Astrocyte of the cerebellum (primary cell): ENCODE results near the gene GBP4.

ENCODE experiments used
- DNase-seq: peaks from one replicate; pipeline ENCODE4 v3.0.0-alpha.2; 2011; ENCODE audit warnings: low read depth
- H3K4me3 ChIP-seq: 2 replicates; pipeline ENCODE4 v1.5.1; 2011; ENCODE audit warnings: mild to moderate bottlenecking, low read depth, low read length, moderate library complexity
- CTCF ChIP-seq: IDR thresholded peaks from 2 replicates; pipeline ENCODE4 v1.5.1; 2012; ENCODE audit warnings: low read length, low read depth, moderate library complexity, mild to moderate bottlenecking; ENCODE audit errors: missing control alignments
- in situ Hi-C: cut with HindIII; loops from 2 replicates; pipeline ENCODE4 v1.10.0; 2017; ENCODE audit warnings: low sequenced_read_pairs

Gene GBP4

GRCh38 chr1:89146721-89147120 lies 52.0 kb downstream of the GBP4 start:
- H3K4me3 ChIP-seq: no peak overlapping the region
- no peak for TF ChIP-seq CTCF
- no peak for DNase-seq
- in situ Hi-C loops: no loop called here

DNA sequence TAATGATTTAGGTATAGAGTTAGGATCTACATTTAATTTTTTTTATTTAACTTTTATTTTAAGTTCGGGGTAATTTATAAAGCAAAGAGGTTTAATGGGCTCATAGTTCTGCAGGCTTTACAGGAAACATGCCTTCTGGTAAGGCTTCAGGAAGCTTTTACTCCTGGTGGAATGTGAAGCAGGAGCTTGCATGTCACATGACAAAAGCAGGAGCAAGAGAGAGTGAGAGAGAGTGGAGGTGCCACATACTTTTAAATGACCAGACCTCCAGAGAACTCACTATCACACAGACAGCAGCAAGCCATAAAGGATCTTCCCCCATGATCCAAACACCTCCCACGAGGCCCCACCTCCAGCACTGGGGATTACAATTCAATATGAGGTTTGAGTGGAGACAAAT lies 55.3 kb downstream of the GBP4 start:
- no peak for DNase-seq
- TF ChIP-seq CTCF: no peak
- in situ Hi-C loops: no loop called here
- H3K4me3 ChIP-seq: no peak overlapping the region

DNA sequence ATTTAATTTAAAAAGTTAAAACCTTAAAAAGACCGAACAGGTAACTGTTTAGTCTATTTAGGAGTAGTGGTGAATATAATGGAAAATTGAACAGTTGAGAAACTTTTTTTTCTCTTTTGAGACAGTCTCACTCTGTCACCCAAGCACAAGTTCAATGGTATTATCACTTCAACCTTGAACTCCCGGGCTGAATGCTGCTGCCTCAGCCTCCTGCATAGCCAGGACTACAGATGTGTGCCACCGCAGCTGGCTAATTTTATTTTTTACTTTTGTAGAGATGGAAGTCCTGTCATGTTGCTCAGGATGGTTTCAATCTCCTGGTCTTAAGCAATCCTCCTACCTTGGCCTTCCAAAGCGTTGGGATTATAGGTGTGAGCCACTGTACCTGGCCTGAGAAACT lies 56.6 kb downstream of the GBP4 start:
- no peak overlapping the region for H3K4me3 ChIP-seq
- no peak for TF ChIP-seq CTCF
- DNase-seq: no peak
- in situ Hi-C loops: no loop called here

DNA sequence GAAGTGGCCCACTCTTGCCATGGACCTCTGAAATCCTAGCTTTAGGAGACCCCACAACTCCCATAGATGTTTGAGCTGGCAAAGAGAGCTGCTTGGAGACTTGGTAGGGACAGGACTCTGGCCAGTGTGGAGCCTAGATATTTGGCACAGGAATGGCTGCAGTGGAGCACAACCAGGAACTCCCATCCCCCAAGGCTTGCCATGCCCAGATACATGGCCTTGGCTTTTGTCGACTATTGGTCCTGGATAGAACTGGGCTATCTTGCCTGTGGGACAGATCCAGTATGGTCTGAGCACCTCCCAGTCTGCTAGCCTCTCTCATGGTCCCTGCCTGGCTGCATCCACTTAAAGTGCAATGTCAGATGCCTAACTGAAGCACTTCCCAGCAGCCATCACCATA lies 65.0 kb downstream of the GBP4 start:
- in situ Hi-C loops: no loop called here
- H3K4me3 ChIP-seq: no peak overlapping the region
- TF ChIP-seq CTCF: no peak
- no peak for DNase-seq
